CD8-positive, alpha-beta memory T cell (primary cell): ENCODE measurements around the gene NALCN. TPM values are rescaled to one million over a fixed set of nuclear protein-coding genes. Genes with fewer than 3 reads are reported as not detected.

Experiments
- CTCF ChIA-PET: fragments of 350-600 bp; sonication (Branson Sonifier 250); formaldehyde crosslinking; loops from one replicate; lab custom pipeline; 2021; ENCODE audit warnings: antibody characterized with exemption; lab: Charles Lee
- POLR2A ChIA-PET: fragments of 350-600 bp; sonication (Branson Sonifier 250); formaldehyde crosslinking; loops from one replicate; lab custom pipeline; 2021; ENCODE audit warnings: antibody characterized with exemption; lab: Charles Lee
- DNase-seq, 5 donors: peaks; one replicate each; pipeline versions ENCODE4 v3.0.0 to v3.0.0-alpha.2; 2020 to 2022; ENCODE audit warnings: mixed read lengths in 1 of 5
- H3K27ac ChIP-seq: one replicate; pipeline ENCODE4 v1.7.0; 2013; ENCODE audit warnings: low read depth, mild to moderate bottlenecking, low read length, moderate library complexity
- H3K27me3 ChIP-seq: 2 replicates; pipeline ENCODE4 v1.7.0; 2013; ENCODE audit warnings: low read length, mild to moderate bottlenecking; ENCODE audit not compliant: insufficient read depth, poor library complexity, severe bottlenecking
- H3K36me3 ChIP-seq: 2 replicates; pipeline ENCODE4 v1.7.0; 2013; ENCODE audit warnings: mild to moderate bottlenecking, low read length, moderate library complexity; ENCODE audit not compliant: insufficient read depth
- H3K4me1 ChIP-seq: 2 replicates; pipeline ENCODE4 v1.7.0; 2013; ENCODE audit warnings: mild to moderate bottlenecking, low read length, moderate library complexity; ENCODE audit not compliant: insufficient read depth
- H3K4me3 ChIP-seq: 2 replicates; pipeline ENCODE4 v1.7.0; 2013; ENCODE audit warnings: mild to moderate bottlenecking, low read length
- H3K9me3 ChIP-seq: 2 replicates; pipeline ENCODE4 v1.7.0; 2013; ENCODE audit warnings: mild to moderate bottlenecking, low read length
- H3K27ac Mint-ChIP-seq, 8 donors: one replicate each; pipeline ENCODE4 v1.8.0; 2020 to 2021; ENCODE audit warnings: mixed read lengths in 8 of 8, mild to moderate bottlenecking in 6 of 8, inconsistent platforms in 3 of 8, moderate library complexity in 3 of 8
- H3K27me3 Mint-ChIP-seq, 2 donors: one replicate each; pipeline ENCODE4 v1.8.0; 2020 to 2021; ENCODE audit warnings: mixed read lengths in 2 of 2, mild to moderate bottlenecking in 1 of 2, moderate library complexity in 1 of 2
- H3K36me3 Mint-ChIP-seq, 3 donors: one replicate each; pipeline ENCODE4 v1.8.0; 2020 to 2021; ENCODE audit warnings: mixed read lengths in 3 of 3, inconsistent platforms in 1 of 3, mild to moderate bottlenecking in 1 of 3
- H3K4me1 Mint-ChIP-seq, 3 donors: one replicate each; pipeline ENCODE4 v1.8.0; 2020 to 2021; ENCODE audit warnings: mixed read lengths in 3 of 3, inconsistent platforms in 1 of 3, mild to moderate bottlenecking in 1 of 3
- H3K4me3 Mint-ChIP-seq, 7 donors: one replicate each; pipeline ENCODE4 v1.8.0; 2020 to 2021; ENCODE audit warnings: mixed read lengths in 7 of 7, mild to moderate bottlenecking in 6 of 7, moderate library complexity in 4 of 7, inconsistent platforms in 2 of 7
- H3K9me3 Mint-ChIP-seq, 5 donors: one replicate each; pipeline ENCODE4 v1.8.0; 2020 to 2022; ENCODE audit warnings: mixed read lengths in 5 of 5, mild to moderate bottlenecking in 3 of 5, moderate library complexity in 2 of 5, inconsistent platforms in 1 of 5
- polyA plus RNA-seq: library from polyadenylated mRNA; unstranded; fragments of 300-500 nt; fragmentation: Illumina TruSeq; gene quantifications from one replicate; pipeline ENCODE4 v1.2.3, GENCODE V29; 2021
- total RNA-seq, 2 experiments: library from RNA; stranded (reverse); gene quantifications; one replicate each; pipeline ENCODE4 v1.2.3, GENCODE V29; 2021

Gene NALCN
- total and polyA plus RNA-seq, 3 experiments from 2014 or later = not detected

GRCh38 chr13:101230271-101230890 lies 185.9 kb downstream of the NALCN start:
- no peaks in the 10 kb centered on the region for H3K4me1 ChIP-seq

DNA sequence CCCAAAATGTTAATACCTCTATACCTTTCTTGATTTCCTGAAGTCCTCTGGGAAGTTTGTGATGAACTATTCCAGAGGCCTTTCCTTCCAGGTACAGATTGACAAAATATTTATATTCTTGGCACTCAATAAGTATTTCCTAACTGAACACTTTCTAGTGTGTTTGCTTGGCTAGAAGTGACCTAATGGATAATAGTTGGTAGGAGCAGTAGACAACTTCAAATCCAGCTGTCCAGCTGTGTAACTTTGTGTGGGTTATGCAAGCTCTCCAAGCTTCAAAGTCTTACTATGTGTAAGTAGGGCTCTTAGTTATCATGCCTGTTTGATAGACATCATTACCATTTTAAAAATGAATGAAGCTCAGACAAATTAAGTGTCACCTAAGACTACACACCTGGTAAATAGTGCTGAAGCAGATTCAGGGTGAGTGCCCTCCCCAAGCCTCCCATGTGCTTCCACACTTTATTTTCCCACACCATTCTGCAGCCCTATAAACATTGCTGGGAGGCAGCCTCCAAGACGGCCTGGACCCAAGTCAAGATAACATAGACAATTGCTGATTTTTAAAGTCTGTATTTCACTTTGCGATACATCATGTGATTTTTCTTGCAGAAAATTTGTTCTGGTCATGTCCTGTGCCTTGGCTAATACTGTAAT lies 196.6 kb downstream of the NALCN start:
- DNase-seq = no peak
- Mint-ChIP-seq H3K9me3 (peaks cover 0 to 2% (median 0%) of the 10 kb centered on the region in 5 donors), H3K4me1 (no peaks in the 10 kb centered on the region), H3K4me3 (no peak overlapping the region), H3K27me3 (no peaks in the 10 kb centered on the region), H3K36me3 (no peaks in the 10 kb centered on the region), H3K27ac (no peak overlapping the region)
- no peaks in the 10 kb centered on the region for H3K36me3 ChIP-seq
- H3K9me3 ChIP-seq = no peaks in the 10 kb centered on the region
- CTCF ChIA-PET = no interaction called here
- no peaks in the 10 kb centered on the region for H3K27me3 ChIP-seq
- POLR2A ChIA-PET = no interaction called here
- H3K4me1 ChIP-seq = no peaks in the 10 kb centered on the region
- H3K27ac ChIP-seq = no peak overlapping the region
- no peak overlapping the region for H3K4me3 ChIP-seq

More at GRCh38 chr13:101230271-101230890, 185.9 kb downstream of the NALCN start:
- H3K27me3 ChIP-seq = no peaks in the 10 kb centered on the region
- H3K9me3 ChIP-seq = no peaks in the 10 kb centered on the region
- CTCF ChIA-PET = no interaction called here
- H3K4me3 ChIP-seq = no peak overlapping the region
- H3K4me3 Mint-ChIP-seq = no peak overlapping the region
- no peak overlapping the region for H3K27ac Mint-ChIP-seq
- H3K27me3 Mint-ChIP-seq = peaks cover 0 to 4% of the 10 kb centered on the region in 2 donors
- no peak overlapping the region for H3K27ac ChIP-seq
- H3K4me1 Mint-ChIP-seq = no peaks in the 10 kb centered on the region
- no peak for DNase-seq
- H3K36me3 Mint-ChIP-seq = no peaks in the 10 kb centered on the region
- POLR2A ChIA-PET = no interaction called here
- H3K36me3 ChIP-seq = no peaks in the 10 kb centered on the region
- H3K9me3 Mint-ChIP-seq = peaks cover 0 to 4% (median 0%) of the 10 kb centered on the region in 5 donors

DNA sequence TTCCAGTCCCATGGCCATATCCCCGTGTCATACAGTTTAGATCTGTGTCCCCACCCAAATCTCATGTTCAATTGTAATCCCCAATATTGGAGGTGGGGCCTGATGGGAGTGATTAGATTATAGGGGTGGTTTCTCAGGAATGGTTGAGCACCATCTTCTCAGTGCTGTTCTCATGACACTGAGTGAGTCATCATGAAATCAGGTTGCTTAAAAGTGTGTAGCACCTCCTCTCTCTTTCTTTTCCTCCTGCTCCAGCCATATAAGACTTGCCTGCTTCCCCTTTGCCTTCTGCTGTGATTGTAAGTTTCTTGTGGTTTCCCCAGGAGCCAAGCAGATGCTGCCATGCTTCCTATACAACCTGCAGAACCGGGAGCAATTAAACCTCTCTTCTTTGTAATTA lies 197.8 kb downstream of the NALCN start:
- no peak for DNase-seq
- Mint-ChIP-seq H3K27ac (no peak overlapping the region), H3K36me3 (no peaks in the 10 kb centered on the region), H3K4me1 (no peaks in the 10 kb centered on the region), H3K27me3 (no peaks in the 10 kb centered on the region), H3K9me3 (peaks cover 0 to 2% (median 0%) of the 10 kb centered on the region in 5 donors), H3K4me3 (no peak overlapping the region)
- H3K4me1 ChIP-seq = no peaks in the 10 kb centered on the region
- H3K36me3 ChIP-seq = no peaks in the 10 kb centered on the region
- H3K4me3 ChIP-seq = no peak overlapping the region
- H3K27me3 ChIP-seq = no peaks in the 10 kb centered on the region
- ChIA-PET POLR2A (no interaction called here), CTCF (no interaction called here)
- no peak overlapping the region for H3K27ac ChIP-seq
- H3K9me3 ChIP-seq = no peaks in the 10 kb centered on the region

DNA sequence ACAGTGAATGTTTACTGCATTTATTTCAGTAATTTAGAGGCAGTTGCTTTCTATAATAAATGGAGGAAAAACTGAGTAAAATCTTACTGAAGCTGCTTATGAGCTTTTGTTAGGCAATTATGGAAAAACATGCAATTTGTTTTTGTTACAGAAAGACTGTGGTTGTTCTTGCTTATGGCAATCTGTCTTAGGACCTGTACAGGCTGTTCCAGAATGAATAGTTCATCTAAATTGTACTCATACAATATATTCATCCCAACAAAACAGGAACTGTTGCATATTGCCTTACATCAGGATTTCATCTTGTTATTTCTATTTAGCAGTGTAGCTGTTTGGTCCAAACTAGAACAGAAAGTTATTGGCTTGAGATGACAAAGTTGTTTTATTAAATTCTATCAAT lies 199.2 kb downstream of the NALCN start:
- no peak overlapping the region for H3K4me3 ChIP-seq
- POLR2A ChIA-PET = no interaction called here
- peaks cover 0 to 2% (median 0%) of the 10 kb centered on the region in 5 donors for H3K9me3 Mint-ChIP-seq
- CTCF ChIA-PET = no interaction called here
- H3K36me3 Mint-ChIP-seq = no peaks in the 10 kb centered on the region
- no peaks in the 10 kb centered on the region for H3K27me3 ChIP-seq
- no peaks in the 10 kb centered on the region for H3K9me3 ChIP-seq
- no peak overlapping the region for H3K27ac Mint-ChIP-seq
- H3K4me1 Mint-ChIP-seq = no peaks in the 10 kb centered on the region
- H3K27me3 Mint-ChIP-seq = no peaks in the 10 kb centered on the region
- DNase-seq = no peak
- no peaks in the 10 kb centered on the region for H3K36me3 ChIP-seq
- no peaks in the 10 kb centered on the region for H3K4me1 ChIP-seq
- no peak overlapping the region for H3K27ac ChIP-seq
- no peak overlapping the region for H3K4me3 Mint-ChIP-seq

DNA sequence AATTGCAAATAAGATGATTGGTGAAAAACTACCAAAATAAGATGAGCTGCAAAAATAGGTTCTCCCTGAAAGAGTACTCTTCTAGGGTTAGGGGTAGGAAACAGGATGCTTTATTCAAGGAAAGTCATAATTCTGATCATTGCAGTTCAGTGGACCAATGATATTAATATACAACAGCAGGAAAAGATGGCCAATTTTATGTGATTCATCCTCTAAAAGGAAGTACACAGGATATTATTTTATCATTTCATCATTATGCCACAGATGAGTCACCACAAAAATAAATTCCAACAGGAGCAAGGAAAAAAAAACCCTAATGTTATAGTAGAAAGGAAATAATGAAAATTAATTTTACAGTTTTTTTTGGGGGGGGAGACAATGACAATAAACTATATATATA lies 205.0 kb downstream of the NALCN start:
- H3K27ac Mint-ChIP-seq = no peak overlapping the region
- H3K27me3 Mint-ChIP-seq = peaks cover 0 to 3% of the 10 kb centered on the region in 2 donors
- H3K36me3 Mint-ChIP-seq = no peaks in the 10 kb centered on the region
- no peak for DNase-seq
- POLR2A ChIA-PET = no interaction called here
- no peaks in the 10 kb centered on the region for H3K4me1 Mint-ChIP-seq
- peaks cover 0 to 3% (median 0%) of the 10 kb centered on the region in 5 donors for H3K9me3 Mint-ChIP-seq
- CTCF ChIA-PET = no interaction called here
- no peaks in the 10 kb centered on the region for H3K4me1 ChIP-seq
- H3K27ac ChIP-seq = no peak overlapping the region
- no peak overlapping the region for H3K4me3 ChIP-seq
- no peaks in the 10 kb centered on the region for H3K36me3 ChIP-seq
- H3K4me3 Mint-ChIP-seq = no peak overlapping the region
- no peaks in the 10 kb centered on the region for H3K9me3 ChIP-seq
- no peaks in the 10 kb centered on the region for H3K27me3 ChIP-seq

DNA sequence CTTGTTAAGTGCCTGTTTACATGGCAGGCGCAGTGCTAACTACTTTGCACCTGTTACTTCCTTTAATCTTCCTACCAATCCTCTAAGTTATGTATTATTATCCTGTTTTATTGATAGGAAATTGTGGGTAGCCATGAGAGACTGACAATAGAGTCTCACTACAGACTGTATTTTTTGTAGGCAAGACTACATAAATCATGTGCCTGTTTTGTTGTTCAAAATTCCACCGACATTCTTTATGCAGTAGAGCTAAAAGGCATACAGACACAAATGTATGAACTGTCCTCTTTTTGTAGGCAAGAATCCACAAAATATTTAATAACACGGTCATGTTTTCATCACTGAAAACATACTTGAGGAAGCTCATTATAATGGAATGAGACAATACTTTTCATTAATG lies 205.5 kb downstream of the NALCN start:
- H3K9me3 Mint-ChIP-seq = peaks cover 0 to 3% (median 0%) of the 10 kb centered on the region in 5 donors
- CTCF ChIA-PET = no interaction called here

GRCh38 chr13:101209206-101209893 lies 207.0 kb downstream of the NALCN start:
- Histone ChIP-seq H3K36me3 (no peaks in the 10 kb centered on the region), H3K4me1 (no peaks in the 10 kb centered on the region), H3K27me3 (no peaks in the 10 kb centered on the region), H3K4me3 (no peak overlapping the region), H3K27ac (no peak overlapping the region), H3K9me3 (no peaks in the 10 kb centered on the region)
- H3K4me3 Mint-ChIP-seq = no peak overlapping the region
- no peak for DNase-seq
- H3K9me3 Mint-ChIP-seq = peaks cover 0 to 3% (median 0%) of the 10 kb centered on the region in 5 donors
- no peaks in the 10 kb centered on the region for H3K36me3 Mint-ChIP-seq
- ChIA-PET CTCF (no interaction called here), POLR2A (no interaction called here)
- no peaks in the 10 kb centered on the region for H3K4me1 Mint-ChIP-seq
- H3K27me3 Mint-ChIP-seq = peaks cover 0 to 3% of the 10 kb centered on the region in 2 donors
- no peak overlapping the region for H3K27ac Mint-ChIP-seq

More for the DNA sequence above, 205.5 kb downstream of the NALCN start:
- DNase-seq = no peak
- Histone ChIP-seq H3K36me3 (no peaks in the 10 kb centered on the region), H3K27ac (no peak overlapping the region), H3K4me1 (no peaks in the 10 kb centered on the region), H3K9me3 (no peaks in the 10 kb centered on the region), H3K27me3 (no peaks in the 10 kb centered on the region), H3K4me3 (no peak overlapping the region)
- Mint-ChIP-seq H3K27me3 (peaks cover 0 to 3% of the 10 kb centered on the region in 2 donors), H3K4me3 (no peak overlapping the region), H3K36me3 (no peaks in the 10 kb centered on the region), H3K27ac (no peak overlapping the region), H3K4me1 (no peaks in the 10 kb centered on the region)
- POLR2A ChIA-PET = no interaction called here

- CTCF ChIA-PET = no interaction called here
- H3K27me3 Mint-ChIP-seq = peaks cover 1 to 3% of the 10 kb centered on the region in 2 donors
- POLR2A ChIA-PET = no interaction called here
Observed at GRCh38 chr13:101205408-101205807, 210.9 kb downstream of the NALCN start.

More at GRCh38 chr13:101205408-101205807, 210.9 kb downstream of the NALCN start:
- Histone ChIP-seq H3K27ac (no peak overlapping the region), H3K36me3 (no peaks in the 10 kb centered on the region), H3K4me3 (no peak overlapping the region), H3K9me3 (no peaks in the 10 kb centered on the region), H3K27me3 (no peaks in the 10 kb centered on the region), H3K4me1 (no peaks in the 10 kb centered on the region)
- H3K27ac Mint-ChIP-seq = no peak overlapping the region
- H3K4me3 Mint-ChIP-seq = no peak overlapping the region
- DNase-seq = no peak
- no peaks in the 10 kb centered on the region for H3K36me3 Mint-ChIP-seq
- H3K4me1 Mint-ChIP-seq = no peaks in the 10 kb centered on the region
- peaks cover 0 to 2% (median 0%) of the 10 kb centered on the region in 5 donors for H3K9me3 Mint-ChIP-seq
